ENCODE data around the gene NAALADL2.
"Not testable (repeated sequence)": the region's sequence is repeated elsewhere in the genome, so short reads cannot be mapped to it uniquely, and the experiment has no call there.

NAALADL2 gene

DNA sequence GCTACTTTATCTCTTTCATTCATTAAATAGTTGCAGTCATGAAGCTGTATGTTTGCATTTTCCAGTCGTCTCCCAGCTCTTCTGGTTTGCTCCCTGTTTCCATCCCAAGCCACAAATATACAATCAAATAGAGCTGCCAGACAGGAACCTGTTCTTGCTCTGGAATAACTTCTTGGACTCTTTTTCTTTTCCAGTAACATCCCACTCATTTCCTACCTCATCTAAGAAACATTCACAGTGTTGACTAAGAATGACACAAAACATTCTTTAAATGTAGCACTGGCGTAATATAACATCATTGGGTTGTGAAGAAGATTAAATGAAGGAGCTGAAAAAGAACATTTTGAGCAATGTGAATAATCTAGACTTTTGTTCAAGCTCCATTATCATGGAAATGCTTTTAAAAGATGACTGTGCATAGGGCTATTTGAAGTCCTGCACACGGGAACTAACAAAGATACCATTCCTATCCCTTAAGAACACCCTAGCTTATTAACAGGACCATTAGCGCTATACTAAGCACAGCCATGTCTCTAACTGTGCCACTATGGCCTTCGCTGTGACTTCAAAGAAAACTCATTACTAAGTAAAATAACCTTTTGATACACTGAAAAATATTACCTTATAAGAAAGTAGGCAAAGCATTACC is 574.0 kb downstream of the NAALADL2 start:
- H3K4me3 Mint-ChIP-seq = no peak overlapping the region
- H3K4me1 Mint-ChIP-seq = no peaks in the 10 kb centered on the region
- H3K27ac Mint-ChIP-seq = no peak overlapping the region
- DNase-seq (no peak), ATAC-seq (no peak)
- peaks cover 5 to 6% of the 10 kb centered on the region in 2 donors for H3K9me3 Mint-ChIP-seq
- H3K27me3 Mint-ChIP-seq = no peaks in the 10 kb centered on the region

DNA sequence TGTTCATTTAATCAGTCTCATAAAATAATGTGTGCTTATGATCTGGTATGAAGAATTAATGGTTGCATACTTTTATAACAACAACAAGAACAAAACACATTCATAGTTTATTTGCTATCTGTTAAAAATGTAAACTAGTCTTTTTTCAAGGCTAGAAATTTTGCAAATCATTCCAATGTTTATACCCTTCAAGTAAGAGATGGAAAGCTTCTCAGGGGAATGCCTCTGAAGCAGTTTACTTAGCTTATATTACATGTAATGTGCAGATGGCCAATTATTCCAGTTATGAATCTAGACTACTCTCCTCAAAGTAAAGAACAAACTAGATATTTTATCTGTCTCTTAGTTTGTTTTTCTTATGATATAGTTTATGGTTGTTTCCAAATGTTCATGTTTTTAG is 575.4 kb downstream of the NAALADL2 start:
- Mint-ChIP-seq H3K27me3 (no peaks in the 10 kb centered on the region), H3K9me3 (peaks cover 0 to 14% of the 10 kb centered on the region in 2 donors), H3K4me1 (no peaks in the 10 kb centered on the region), H3K4me3 (no peak overlapping the region), H3K27ac (no peak overlapping the region)
- DNase-seq (no peak), ATAC-seq (no peak)

DNA sequence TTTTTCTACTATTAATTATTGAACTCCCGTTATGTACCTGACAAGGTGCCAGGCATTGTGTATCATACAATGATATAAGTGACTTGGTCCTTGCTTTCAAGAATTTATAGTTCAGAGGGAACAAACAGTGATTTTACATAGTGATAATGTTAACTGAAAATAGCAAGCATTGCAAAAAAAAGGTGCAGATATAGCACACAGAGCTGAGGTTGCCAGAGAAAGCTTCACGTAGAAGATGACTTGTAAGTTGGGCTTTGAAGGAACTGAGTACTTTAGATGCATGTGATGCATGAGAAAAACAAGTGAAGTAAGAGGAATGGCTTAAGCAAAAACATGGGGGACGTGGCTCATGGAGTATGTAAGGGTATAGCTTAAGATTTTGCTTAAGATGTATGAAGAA is 584.5 kb downstream of the NAALADL2 start:
- H3K4me3 Mint-ChIP-seq = no peak overlapping the region
- no peak for ATAC-seq
- H3K27me3 Mint-ChIP-seq = no peaks in the 10 kb centered on the region
- H3K27ac Mint-ChIP-seq = no peak overlapping the region
- H3K4me1 Mint-ChIP-seq = no peaks in the 10 kb centered on the region
- H3K9me3 Mint-ChIP-seq = peaks cover 5 to 38% of the 10 kb centered on the region in 2 donors
- DNase-seq = no peak

DNA sequence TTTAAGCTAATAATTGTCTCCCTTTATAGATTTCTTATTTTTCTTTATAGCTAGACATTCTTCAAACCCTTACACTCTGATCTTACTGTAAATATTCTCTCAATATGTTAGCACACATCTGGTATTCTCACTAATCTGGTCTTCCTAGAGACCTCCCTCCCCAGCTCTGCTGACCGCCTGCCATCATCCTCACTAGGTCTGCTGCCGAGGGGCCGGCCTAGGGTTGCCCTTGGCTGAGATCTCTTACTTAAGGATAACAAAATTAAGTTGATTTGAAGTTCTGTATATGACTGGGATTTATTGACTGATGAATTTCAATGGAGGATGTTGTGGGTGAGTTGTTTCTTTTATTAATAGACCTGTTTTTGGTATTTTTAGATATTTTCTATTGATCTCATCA is 586.6 kb downstream of the NAALADL2 start:
- DNase-seq (no peak), ATAC-seq (no peak)
- no peak overlapping the region for H3K27ac Mint-ChIP-seq
- peaks cover 5 to 18% of the 10 kb centered on the region in 2 donors for H3K9me3 Mint-ChIP-seq
- H3K27me3 Mint-ChIP-seq = no peaks in the 10 kb centered on the region
- H3K4me1 Mint-ChIP-seq = no peaks in the 10 kb centered on the region
- no peak overlapping the region for H3K4me3 Mint-ChIP-seq

DNA sequence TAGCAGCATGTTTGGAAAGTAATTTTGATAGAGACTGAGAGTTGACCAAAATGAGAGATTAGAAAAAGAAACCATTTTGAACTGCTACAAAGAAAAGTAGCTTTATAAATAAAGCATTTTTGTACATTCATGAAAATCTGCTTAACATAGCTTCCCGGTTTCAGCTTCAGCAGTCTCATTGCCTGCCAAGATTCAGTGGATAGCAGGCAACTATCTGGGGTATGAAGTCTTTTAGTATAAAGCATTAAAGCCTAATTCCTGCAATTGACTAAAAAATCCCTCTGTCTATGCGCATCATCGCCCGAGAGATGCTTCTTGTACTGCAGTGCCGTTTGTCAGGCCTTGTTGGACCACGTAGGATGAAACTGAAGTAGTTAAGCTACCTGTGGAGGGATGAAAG is 588.4 kb downstream of the NAALADL2 start:
- H3K9me3 Mint-ChIP-seq = peaks cover 9 to 15% of the 10 kb centered on the region in 2 donors
- no peak for ATAC-seq
- no peaks in the 10 kb centered on the region for H3K4me1 Mint-ChIP-seq
- no peak overlapping the region for H3K4me3 Mint-ChIP-seq
- H3K27me3 Mint-ChIP-seq = no peaks in the 10 kb centered on the region
- H3K27ac Mint-ChIP-seq = no peak overlapping the region
- no peak for DNase-seq

DNA sequence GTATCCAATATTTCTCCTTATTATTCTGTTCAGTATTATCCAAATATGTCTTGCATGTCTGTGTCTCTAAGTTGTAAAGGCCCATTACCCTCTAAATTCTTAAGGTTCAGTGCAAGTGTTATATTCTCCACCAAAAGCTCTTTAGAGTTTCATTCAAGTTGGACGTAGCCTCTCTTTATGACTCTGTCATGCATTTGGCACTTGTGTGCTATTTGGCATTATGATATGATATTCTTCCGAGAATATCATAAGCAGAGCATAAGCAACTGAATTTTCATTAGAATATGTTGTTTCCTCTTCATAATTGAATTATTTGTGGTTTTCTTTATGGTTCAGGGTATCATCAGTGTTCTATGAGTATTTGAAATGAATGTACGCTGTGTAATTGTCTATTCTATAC is 594.2 kb downstream of the NAALADL2 start:
- ATAC-seq = no peak
- Mint-ChIP-seq H3K4me3 (no peak overlapping the region), H3K27me3 (no peaks in the 10 kb centered on the region), H3K4me1 (no peaks in the 10 kb centered on the region), H3K9me3 (peaks cover 0 to 5% of the 10 kb centered on the region in 2 donors), H3K27ac (no peak overlapping the region)
- DNase-seq = no peak

DNA sequence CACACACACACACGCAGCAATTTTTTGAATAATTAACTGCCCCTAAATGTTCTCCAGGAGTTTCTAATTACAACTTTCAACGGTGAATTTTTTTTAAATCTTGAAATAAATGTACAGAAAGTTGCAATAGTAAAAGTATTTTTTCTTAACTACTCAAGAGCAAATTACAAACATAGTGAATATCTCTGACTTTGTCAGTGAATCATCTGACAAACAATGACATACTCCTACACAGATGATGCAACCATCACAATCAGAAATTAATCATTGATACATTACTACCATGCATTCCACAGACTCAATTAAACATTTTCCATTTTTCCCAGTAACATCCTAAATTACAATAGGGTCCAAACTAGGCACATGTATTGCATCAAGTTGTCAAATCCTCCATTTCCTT is 597.3 kb downstream of the NAALADL2 start:
- H3K27me3 Mint-ChIP-seq = no peaks in the 10 kb centered on the region
- no peak overlapping the region for H3K4me3 Mint-ChIP-seq
- ATAC-seq (no peak), DNase-seq (no peak)
- peaks cover 2 to 9% of the 10 kb centered on the region in 2 donors for H3K9me3 Mint-ChIP-seq
- no peak overlapping the region for H3K27ac Mint-ChIP-seq
- H3K4me1 Mint-ChIP-seq = no peaks in the 10 kb centered on the region

DNA sequence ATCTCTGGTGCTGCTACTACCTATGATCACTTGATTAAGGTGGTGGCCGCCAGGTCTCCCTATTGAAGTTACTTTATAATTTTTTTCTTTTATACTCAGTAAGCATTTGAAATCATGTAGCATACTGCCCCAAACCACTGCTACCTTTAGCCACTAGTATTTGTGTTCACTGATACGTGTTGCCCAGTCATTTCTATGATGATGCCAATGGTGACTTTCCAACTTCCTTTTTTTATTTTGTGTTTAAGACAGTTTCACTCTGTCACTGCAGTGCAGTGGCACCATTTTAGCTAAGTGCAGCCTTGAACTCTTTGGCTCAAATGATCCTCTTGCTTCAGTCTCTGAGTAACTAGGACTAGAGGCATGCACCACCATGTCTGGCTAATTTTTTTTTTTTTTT is 598.2 kb downstream of the NAALADL2 start:
- ATAC-seq (no peak), DNase-seq (no peak)
- Mint-ChIP-seq H3K4me3 (no peak overlapping the region), H3K27ac (no peak overlapping the region), H3K4me1 (no peaks in the 10 kb centered on the region), H3K27me3 (no peaks in the 10 kb centered on the region), H3K9me3 (peaks cover 8% of the 10 kb centered on the region in 2 donors)

DNA sequence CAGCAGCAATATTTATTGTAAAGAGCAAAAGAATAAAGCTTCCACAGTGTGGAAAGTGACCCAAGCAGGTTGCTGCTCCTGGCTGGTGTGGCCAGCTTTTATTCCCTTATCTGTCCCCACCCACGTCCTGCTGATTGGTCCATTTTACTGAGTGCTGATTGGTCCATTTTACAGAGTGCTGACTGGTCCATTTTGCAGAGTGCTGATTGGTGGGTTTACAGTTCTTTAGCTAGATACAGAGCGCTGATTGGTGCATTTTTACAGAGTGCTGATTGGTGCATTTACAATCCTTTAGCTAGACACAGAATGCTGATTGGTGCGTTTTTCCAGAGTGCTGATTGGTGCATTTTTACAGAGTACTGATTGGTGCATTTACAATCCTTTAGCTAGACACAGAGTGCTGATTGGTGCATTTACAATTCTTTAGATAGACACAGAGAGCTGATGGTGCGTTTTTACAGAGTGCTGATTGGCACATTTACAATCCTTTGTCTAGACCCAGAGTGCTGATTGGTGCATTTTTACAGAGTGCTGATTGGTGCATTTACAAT is 601.8 kb downstream of the NAALADL2 start:
- not testable (repeated sequence) for H3K9me3 Mint-ChIP-seq, H3K4me1 Mint-ChIP-seq, H3K27me3 Mint-ChIP-seq, ATAC-seq, H3K27ac Mint-ChIP-seq, DNase-seq, H3K4me3 Mint-ChIP-seq

DNA sequence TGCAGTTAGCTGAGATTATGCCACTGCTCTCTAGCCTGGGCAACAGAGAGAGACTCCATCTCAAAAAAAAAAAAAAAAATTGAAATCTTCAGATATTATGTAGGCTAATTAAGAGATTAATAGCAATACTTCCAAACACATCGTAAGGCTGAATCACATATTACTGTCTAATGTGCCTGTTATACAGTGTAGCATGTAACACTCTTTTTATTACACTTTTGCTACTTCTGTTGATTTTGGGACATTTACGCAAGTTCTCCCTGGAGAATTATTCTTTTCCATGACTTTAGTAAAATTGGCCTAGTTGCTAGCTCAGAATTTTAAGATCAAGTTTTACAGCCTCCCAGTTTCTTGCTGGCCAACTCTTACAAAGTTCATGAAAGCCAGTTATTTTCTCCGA is 605.2 kb downstream of the NAALADL2 start:
- Mint-ChIP-seq H3K27me3 (no peaks in the 10 kb centered on the region), H3K4me1 (no peaks in the 10 kb centered on the region), H3K27ac (no peak overlapping the region), H3K9me3 (peaks cover 0 to 8% of the 10 kb centered on the region in 2 donors), H3K4me3 (no peak overlapping the region)
- DNase-seq (no peak), ATAC-seq (no peak)

DNA sequence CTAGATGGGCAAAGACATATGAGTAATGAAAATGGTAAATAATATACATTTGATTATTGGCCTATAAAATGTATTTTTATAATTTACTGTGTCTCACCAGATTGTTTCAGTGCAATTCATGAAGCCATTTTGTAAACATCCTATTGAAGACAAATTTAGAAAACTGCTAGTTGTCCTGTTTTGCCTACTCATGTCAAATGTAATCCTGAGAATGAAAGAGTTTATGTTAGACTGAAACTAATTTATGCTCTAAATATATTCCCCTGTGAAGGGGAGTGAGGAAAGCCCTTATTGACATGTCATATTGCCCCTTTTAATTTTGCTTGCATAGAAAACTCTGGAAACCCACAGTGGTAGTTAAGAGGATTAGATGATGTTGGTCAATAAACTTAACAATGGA is 610.0 kb downstream of the NAALADL2 start:
- Mint-ChIP-seq H3K9me3 (no peaks in the 10 kb centered on the region), H3K27ac (no peak overlapping the region), H3K27me3 (no peaks in the 10 kb centered on the region), H3K4me3 (no peak overlapping the region), H3K4me1 (no peaks in the 10 kb centered on the region)
- DNase-seq (no peak), ATAC-seq (no peak)

DNA sequence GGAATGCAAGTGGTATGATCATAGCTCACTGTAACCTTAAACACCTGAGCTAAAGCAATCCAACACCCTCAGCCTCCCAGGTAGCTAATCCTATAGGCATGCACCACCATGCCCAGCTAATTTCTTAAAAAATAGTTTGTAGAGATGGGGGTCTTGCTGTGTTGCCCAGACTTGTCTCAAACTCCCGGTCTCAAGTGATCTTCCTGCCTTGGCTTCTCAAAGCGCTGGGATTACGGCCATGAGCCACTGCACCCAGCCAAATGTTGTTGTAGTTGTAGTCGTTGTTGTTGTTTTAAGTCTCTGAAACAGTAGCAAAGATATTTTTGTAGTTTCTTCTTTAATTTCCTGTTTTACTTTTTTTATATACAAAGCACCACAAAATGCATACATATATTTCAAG is 616.6 kb downstream of the NAALADL2 start:
- Mint-ChIP-seq H3K27ac (no peak overlapping the region), H3K4me1 (no peaks in the 10 kb centered on the region), H3K9me3 (no peaks in the 10 kb centered on the region), H3K4me3 (no peak overlapping the region), H3K27me3 (no peaks in the 10 kb centered on the region)
- DNase-seq (no peak), ATAC-seq (no peak)

DNA sequence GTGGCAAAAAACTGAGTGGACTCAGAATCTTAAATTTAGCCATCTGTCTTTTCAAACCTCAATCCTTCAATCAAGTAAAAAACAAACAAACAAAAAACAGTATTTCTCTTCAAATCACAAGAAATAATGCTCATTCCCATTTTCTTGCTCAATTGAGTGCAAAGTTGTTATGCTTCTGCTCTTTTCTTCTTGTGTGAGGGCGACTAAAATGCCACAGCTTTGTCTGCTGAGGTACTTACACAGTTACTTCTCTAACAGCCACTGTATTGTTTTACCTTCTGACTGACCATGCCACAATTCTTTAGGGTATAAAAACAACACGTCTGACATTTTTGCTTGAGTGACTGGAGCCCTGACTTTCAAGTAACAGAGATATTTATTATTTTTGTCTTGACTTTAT is 617.4 kb downstream of the NAALADL2 start:
- H3K27ac Mint-ChIP-seq = no peak overlapping the region
- ATAC-seq = no peak
- no peak for DNase-seq
- H3K9me3 Mint-ChIP-seq = no peaks in the 10 kb centered on the region
- H3K4me3 Mint-ChIP-seq = no peak overlapping the region
- no peaks in the 10 kb centered on the region for H3K4me1 Mint-ChIP-seq
- H3K27me3 Mint-ChIP-seq = no peaks in the 10 kb centered on the region

DNA sequence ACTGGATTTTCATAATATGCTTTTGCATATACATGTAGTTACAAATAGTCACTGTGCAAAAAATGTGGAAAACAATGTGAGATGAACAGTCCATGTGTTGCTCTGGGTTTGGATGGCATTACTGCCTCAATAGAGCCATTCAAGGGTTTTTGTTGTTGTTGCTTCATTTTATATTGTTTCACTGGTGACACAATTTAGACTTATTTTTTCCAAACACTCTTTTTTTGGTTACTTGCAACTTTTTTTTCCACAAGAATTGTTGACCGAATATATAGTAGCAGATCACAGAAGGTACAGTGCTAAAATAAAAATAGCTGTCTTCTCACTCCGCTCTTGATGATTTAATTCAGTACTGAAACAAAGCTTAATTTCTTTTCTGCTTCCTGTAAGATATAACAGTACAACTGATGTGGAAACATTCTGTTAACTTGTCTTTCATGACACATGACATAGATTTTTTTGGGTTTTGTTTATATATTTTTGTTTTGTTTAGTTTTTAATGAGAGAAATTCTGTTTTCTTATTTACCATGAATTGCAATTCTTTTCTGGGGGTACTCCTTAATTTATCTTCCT is 618.6 kb downstream of the NAALADL2 start:
- Mint-ChIP-seq H3K4me3 (no peak overlapping the region), H3K4me1 (no peaks in the 10 kb centered on the region), H3K9me3 (no peaks in the 10 kb centered on the region), H3K27ac (no peak overlapping the region), H3K27me3 (no peaks in the 10 kb centered on the region)
- DNase-seq = no peak
- ATAC-seq = no peak

DNA sequence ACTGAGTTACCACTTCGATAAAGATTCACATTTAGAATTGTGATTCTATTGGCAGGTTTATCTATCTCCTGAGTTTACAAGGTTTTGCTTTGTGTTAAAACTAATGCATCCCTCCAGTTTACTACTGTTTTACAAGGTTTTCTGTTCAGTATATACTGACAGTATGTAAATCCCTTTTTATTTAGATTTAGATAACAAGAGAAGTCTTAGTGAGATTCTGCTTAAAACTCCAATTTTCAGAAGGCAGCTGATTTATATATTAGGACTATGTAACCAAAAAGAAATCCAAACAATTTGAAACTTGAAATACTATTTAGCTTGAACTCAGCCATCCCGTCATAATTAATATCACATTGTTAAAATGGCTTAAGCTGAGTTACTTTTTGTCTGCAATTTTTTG is 619.2 kb downstream of the NAALADL2 start:
- Mint-ChIP-seq H3K9me3 (no peaks in the 10 kb centered on the region), H3K4me3 (no peak overlapping the region), H3K27ac (no peak overlapping the region), H3K27me3 (no peaks in the 10 kb centered on the region), H3K4me1 (no peaks in the 10 kb centered on the region)
- no peak for DNase-seq
- no peak for ATAC-seq

DNA sequence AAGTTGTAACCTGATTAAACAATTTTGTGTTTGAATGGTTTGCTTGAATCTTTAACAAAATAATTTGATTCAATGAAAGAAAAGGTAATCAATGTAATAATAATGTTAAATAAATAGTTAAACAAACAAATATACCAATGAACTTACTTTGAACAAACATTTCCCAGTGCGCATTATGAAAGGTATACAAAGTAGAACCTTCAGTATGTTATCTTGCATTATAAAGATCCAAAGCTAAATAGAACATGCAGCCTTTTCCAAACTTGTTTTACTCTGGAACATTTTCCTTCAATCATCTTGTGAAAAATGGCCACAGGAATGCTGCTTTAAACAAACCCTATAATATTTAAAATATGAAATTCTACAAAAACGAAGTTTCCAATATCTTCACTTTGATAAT is 620.0 kb downstream of the NAALADL2 start:
- no peaks in the 10 kb centered on the region for H3K4me1 Mint-ChIP-seq
- ATAC-seq = no peak
- H3K9me3 Mint-ChIP-seq = no peaks in the 10 kb centered on the region
- H3K4me3 Mint-ChIP-seq = no peak overlapping the region
- no peak for DNase-seq
- H3K27me3 Mint-ChIP-seq = no peaks in the 10 kb centered on the region
- no peak overlapping the region for H3K27ac Mint-ChIP-seq

DNA sequence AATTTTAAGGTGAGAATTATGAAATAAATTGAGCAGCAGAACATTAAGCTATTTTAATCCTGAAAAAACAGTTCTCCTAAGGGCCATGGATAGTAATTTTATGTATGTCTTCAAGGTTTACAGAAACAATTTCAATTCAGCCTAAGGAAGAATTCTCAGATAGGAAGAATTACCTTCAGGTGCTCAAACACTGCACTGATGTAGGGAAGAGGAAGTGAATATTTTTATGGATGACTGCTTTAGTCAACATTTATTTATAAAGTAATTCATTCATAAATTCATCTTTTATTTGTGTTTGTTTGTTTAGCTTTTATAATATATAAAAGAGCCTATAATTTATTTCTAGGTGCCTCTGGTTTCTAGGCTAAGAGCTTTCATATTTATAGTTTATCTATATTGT is 620.7 kb downstream of the NAALADL2 start:
- ATAC-seq = no peak
- no peak overlapping the region for H3K27ac Mint-ChIP-seq
- no peak for DNase-seq
- no peaks in the 10 kb centered on the region for H3K27me3 Mint-ChIP-seq
- H3K9me3 Mint-ChIP-seq = no peaks in the 10 kb centered on the region
- H3K4me3 Mint-ChIP-seq = no peak overlapping the region
- H3K4me1 Mint-ChIP-seq = no peaks in the 10 kb centered on the region
